Stimulated activated CD4-positive, alpha-beta T cell treated with anti-CD3 and anti-CD28 coated beads, Interleukin-1b, Interleukin-23, amount 100 ng/mL, for 48 hours (primary cell): ENCODE results near the gene GNG7.
"Not testable (repeated sequence)": the region's sequence is repeated elsewhere in the genome, so short reads cannot be mapped to it uniquely, and the experiment has no call there.

ENCODE experiments used
- DNase-seq: peaks from one replicate; pipeline ENCODE4 v3.0.0-alpha.2; 2020

Gene GNG7

GRCh38 chr19:2711172-2711874, 8.8 kb upstream of the GNG7 start:
- DNase-seq: no peak

GRCh38 chr19:2706251-2706650, 3.8 kb upstream of the GNG7 start:
- DNase-seq: no peak

GRCh38 chr19:2703691-2704216, 1.3 kb upstream of the GNG7 start:
- no peak for DNase-seq

GRCh38 chr19:2703077-2703437, 563 bp upstream of the GNG7 start:
- no peak for DNase-seq

- DNase-seq: no peak
These were observed 929 bp downstream of the GNG7 start for GRCh38 chr19:2701361-2702169.

- DNase-seq: no peak
These were observed 1.7 kb downstream of the GNG7 start for GRCh38 chr19:2700660-2701360.

GRCh38 chr19:2699413-2700140, 2.9 kb downstream of the GNG7 start:
- DNase-seq: no peak

GRCh38 chr19:2694196-2694595, 8.3 kb downstream of the GNG7 start:
- no peak for DNase-seq

GRCh38 chr19:2693492-2694160, 8.9 kb downstream of the GNG7 start:
- no peak for DNase-seq

GRCh38 chr19:2691951-2692350, 10.5 kb downstream of the GNG7 start:
- DNase-seq: no peak

GRCh38 chr19:2690856-2691255, 11.6 kb downstream of the GNG7 start:
- no peak for DNase-seq

GRCh38 chr19:2686360-2686759, 16.1 kb downstream of the GNG7 start:
- DNase-seq: no peak

- DNase-seq: no peak
These were observed 17.2 kb downstream of the GNG7 start for GRCh38 chr19:2685204-2685704.

GRCh38 chr19:2683430-2684003, 19.0 kb downstream of the GNG7 start:
- DNase-seq: no peak

GRCh38 chr19:2680808-2681207, 21.7 kb downstream of the GNG7 start:
- DNase-seq: no peak

- no peak for DNase-seq
These were observed 23.1 kb downstream of the GNG7 start for GRCh38 chr19:2679439-2679838.

GRCh38 chr19:2678948-2679347, 23.5 kb downstream of the GNG7 start:
- DNase-seq: not testable (repeated sequence)

GRCh38 chr19:2678044-2678671, 24.3 kb downstream of the GNG7 start:
- DNase-seq: no peak

- no peak for DNase-seq
These were observed 25.7 kb downstream of the GNG7 start for GRCh38 chr19:2676823-2677222.

- no peak for DNase-seq
These were observed 26.6 kb downstream of the GNG7 start for GRCh38 chr19:2675892-2676291.

GRCh38 chr19:2670217-2670616, 32.3 kb downstream of the GNG7 start:
- DNase-seq: no peak
